NOMO-1 treated with DMSO at 0.1 percent for 48 hours (cell line): ENCODE measurements around the gene MINK1.
"Not testable (repeated sequence)": the region's sequence is repeated elsewhere in the genome, so short reads cannot be mapped to it uniquely, and the experiment has no call there.

Source experiments
- DNase-seq: peaks from one replicate; lab custom pipeline; 2025; ENCODE audit not compliant: unreplicated experiment; lab: John Stamatoyannopoulos, UW

MINK1 gene

GRCh38 chr17:4845118-4845517 is 12.0 kb downstream of the MINK1 start:
- DNase-seq, result peak; percentile 98

GRCh38 chr17:4846635-4847390 is 13.7 kb downstream of the MINK1 start:
- no peak for DNase-seq

- DNase-seq, result no peak
Measured at GRCh38 chr17:4849011-4849536, 15.9 kb downstream of the MINK1 start.

- no peak for DNase-seq
Measured at GRCh38 chr17:4850246-4850645, 17.1 kb downstream of the MINK1 start.

- no peak for DNase-seq
Measured at GRCh38 chr17:4851084-4851483, 17.9 kb downstream of the MINK1 start.

- DNase-seq, result no peak
Measured at GRCh38 chr17:4852567-4853207, 19.5 kb downstream of the MINK1 start.

GRCh38 chr17:4853208-4853671 is 20.1 kb downstream of the MINK1 start:
- DNase-seq, result no peak

- DNase-seq, result no peak
Measured at GRCh38 chr17:4854111-4854681, 21.1 kb downstream of the MINK1 start.

- no peak for DNase-seq
Measured at GRCh38 chr17:4856271-4856936, 23.3 kb downstream of the MINK1 start.

GRCh38 chr17:4856937-4857314 is 23.8 kb downstream of the MINK1 start:
- DNase-seq, result no peak

GRCh38 chr17:4857347-4857746 is 24.2 kb downstream of the MINK1 start:
- DNase-seq, result not testable (repeated sequence)

- DNase-seq, result no peak
Measured at GRCh38 chr17:4858068-4858881, 25.1 kb downstream of the MINK1 start.

- DNase-seq, result no peak
Measured at GRCh38 chr17:4858882-4859260, 25.7 kb downstream of the MINK1 start.

- DNase-seq, result no peak
Measured at GRCh38 chr17:4859816-4860625, 26.9 kb downstream of the MINK1 start.

- no peak for DNase-seq
Measured at GRCh38 chr17:4860651-4861050, 27.5 kb downstream of the MINK1 start.

GRCh38 chr17:4861052-4861451 is 27.9 kb downstream of the MINK1 start:
- DNase-seq, result no peak

GRCh38 chr17:4862720-4863119 is 29.6 kb downstream of the MINK1 start:
- DNase-seq, result no peak

GRCh38 chr17:4863321-4863720 is 30.2 kb downstream of the MINK1 start:
- DNase-seq, result no peak

- not testable (repeated sequence) for DNase-seq
Measured at GRCh38 chr17:4867535-4867934, 34.4 kb downstream of the MINK1 start.
